Lower leg skin (tissue), 3 donors: ENCODE measurements around the gene TAF1B.

Experiments used
- POLR2A ChIP-seq, 2 donors: fragments of 450-650 bp; IDR thresholded peaks; one replicate each; pipeline ENCODE4 v1.6.1; 2016 to 2017; ENCODE audit warnings: antibody characterized with exemption in 2 of 2, mild to moderate bottlenecking in 1 of 2, moderate library complexity in 1 of 2
- TF ChIP-seq, protein P1 (sequence below), 3 donors: fragments of 450-650 bp; IDR thresholded peaks; one replicate each; pipeline ENCODE4 v1.5.1; 2016; ENCODE audit warnings: antibody characterized with exemption in 3 of 3, mild to moderate bottlenecking in 3 of 3, moderate library complexity in 2 of 3

GRCh38 chr2:9951272-9951521, 107.9 kb downstream of the TAF1B start:
- TF ChIP-seq, protein P1, sequence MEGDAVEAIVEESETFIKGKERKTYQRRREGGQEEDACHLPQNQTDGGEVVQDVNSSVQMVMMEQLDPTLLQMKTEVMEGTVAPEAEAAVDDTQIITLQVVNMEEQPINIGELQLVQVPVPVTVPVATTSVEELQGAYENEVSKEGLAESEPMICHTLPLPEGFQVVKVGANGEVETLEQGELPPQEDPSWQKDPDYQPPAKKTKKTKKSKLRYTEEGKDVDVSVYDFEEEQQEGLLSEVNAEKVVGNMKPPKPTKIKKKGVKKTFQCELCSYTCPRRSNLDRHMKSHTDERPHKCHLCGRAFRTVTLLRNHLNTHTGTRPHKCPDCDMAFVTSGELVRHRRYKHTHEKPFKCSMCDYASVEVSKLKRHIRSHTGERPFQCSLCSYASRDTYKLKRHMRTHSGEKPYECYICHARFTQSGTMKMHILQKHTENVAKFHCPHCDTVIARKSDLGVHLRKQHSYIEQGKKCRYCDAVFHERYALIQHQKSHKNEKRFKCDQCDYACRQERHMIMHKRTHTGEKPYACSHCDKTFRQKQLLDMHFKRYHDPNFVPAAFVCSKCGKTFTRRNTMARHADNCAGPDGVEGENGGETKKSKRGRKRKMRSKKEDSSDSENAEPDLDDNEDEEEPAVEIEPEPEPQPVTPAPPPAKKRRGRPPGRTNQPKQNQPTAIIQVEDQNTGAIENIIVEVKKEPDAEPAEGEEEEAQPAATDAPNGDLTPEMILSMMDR (IDR thresholded peaks at IDR 0.05), result no peak
- no peak for TF ChIP-seq POLR2A (IDR thresholded peaks at IDR 0.05)
